SHP77 (cell line): ENCODE results near the gene GCSAM.

Experiments used
- DNase-seq, 2 experiments: peaks; one replicate each; lab custom pipeline; 2025; lab: John Stamatoyannopoulos, UW

GCSAM gene

DNA sequence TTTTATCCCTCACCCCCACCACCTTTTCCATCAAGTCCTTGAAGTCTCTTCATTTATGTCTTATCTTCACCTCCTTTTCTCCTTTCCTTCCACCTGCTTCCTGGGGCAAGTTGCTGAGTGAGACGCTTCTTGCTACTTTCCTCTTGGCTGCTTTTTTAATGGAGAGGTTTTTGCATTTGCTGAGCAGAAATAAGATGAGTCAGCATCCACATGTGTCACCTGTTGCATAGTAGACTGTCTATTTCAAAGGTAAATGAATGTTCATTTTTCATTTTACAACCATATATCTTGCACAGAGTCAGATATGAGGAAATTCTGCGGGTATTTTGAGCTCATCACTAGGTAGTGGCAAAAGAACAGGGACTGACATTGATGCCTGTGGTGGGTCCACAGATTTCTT, 28.3 kb downstream of the GCSAM start:
- no peak for DNase-seq

DNA sequence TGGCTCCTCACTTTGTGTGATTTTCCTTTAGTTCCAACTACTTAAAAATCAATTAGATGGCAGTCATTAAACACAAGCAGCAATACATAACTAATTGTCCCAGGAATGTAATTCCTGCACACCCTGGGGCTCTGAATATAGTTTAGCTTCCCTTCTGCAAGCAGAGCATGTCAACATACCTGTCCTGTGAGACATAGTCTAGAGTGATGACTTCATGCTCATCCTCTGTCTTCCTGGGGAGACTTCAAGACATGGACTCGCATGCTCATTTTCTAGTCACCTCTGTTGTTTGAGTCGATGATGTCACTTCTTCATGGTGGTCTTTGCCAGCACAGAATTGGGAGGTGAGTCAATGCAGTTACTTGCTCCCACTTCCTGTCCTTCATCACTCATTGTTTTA, 31.1 kb downstream of the GCSAM start:
- DNase-seq = no peak

DNA sequence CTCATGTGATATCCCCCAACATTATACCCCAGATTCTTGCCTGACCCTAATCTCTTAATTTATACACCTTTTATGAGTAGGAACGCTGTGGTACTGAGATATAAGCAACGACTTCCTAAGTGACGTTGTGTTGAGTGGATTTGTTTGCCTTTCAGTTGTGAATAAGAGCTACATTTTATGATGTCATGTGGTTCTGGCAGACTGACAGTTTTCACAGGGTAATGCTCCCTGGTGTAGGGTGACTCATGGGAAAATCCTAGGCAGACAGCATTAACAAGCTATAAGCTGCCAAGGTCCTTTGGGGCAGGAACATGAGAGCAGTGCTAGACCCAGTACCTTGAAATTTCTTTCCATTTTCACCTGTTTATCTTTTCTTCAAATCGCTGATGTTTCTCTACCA, 35.7 kb downstream of the GCSAM start:
- DNase-seq = peak; percentile 78 to 92

GRCh38 chr3:112096176-112096575, 36.9 kb downstream of the GCSAM start:
- DNase-seq = no peak

DNA sequence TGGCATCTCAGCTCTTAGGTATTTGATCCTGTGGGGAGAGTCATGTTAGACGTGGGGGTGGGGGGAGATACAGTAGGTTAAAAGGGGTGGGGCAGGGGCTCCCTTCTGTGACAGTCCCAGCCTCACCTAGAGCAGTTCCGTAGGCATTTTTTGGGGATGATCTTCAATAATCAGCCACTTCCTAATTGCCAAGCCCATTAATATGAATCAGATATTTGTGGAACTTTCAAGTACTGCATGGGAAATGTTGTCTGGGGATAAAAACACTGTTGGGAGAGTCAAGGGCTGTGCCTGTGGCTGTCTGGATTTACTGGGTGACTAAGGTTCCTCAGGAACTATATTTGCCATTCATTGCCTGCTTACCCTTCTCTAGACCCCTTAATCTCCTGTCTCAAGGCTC, 37.3 kb downstream of the GCSAM start:
- DNase-seq = no peak

DNA sequence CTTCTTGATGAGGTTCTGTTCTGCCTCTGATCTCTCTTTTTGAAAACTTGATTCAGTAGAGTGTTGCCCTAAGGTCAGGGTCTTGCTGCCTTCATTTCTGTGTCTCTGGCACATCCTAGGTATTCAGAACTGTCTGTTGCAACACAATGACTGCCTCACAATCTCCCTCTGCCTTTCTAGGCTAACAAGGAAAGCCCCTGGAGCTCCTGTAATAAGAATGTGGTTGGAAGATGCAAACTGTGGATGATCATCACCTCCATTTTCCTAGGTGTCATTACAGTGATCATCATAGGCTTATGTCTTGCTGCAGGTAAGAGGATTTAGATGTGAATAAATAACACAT, 39.9 kb downstream of the GCSAM start:
- no peak for DNase-seq

DNA sequence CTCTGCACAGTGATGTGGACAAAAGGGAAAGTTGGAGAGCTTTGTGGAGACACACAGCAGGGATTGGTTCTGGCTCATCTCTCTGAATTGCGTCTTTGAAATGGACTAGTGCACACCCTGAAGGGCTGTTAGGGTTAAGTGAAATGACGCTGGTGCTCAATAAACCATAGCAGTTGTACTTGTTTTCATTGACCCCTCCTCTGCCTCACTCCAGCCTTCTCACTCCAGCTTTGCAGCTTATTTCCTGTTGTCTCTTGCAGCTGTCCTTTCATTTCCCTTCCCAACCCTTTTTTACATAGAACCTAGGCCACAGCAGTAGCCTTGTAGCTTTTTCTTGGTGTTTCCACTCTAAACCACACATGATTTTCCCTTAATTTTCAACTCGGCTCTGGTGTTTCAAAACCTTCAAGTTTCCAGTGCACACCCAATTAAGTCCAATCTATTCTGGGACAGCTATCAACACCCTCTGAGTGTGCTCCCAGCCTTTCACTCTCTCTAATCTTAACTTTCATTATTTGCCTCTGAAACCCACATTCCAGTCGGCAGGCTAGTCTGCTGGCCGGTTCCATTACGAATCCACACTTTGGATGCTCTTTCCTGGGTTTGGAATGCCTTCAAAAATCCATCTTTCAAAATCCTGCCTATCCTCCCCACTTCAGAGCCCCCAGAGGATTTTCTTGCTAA, 40.4 kb downstream of the GCSAM start:
- DNase-seq = peak in 1 of 2 experiments; percentile 31

DNA sequence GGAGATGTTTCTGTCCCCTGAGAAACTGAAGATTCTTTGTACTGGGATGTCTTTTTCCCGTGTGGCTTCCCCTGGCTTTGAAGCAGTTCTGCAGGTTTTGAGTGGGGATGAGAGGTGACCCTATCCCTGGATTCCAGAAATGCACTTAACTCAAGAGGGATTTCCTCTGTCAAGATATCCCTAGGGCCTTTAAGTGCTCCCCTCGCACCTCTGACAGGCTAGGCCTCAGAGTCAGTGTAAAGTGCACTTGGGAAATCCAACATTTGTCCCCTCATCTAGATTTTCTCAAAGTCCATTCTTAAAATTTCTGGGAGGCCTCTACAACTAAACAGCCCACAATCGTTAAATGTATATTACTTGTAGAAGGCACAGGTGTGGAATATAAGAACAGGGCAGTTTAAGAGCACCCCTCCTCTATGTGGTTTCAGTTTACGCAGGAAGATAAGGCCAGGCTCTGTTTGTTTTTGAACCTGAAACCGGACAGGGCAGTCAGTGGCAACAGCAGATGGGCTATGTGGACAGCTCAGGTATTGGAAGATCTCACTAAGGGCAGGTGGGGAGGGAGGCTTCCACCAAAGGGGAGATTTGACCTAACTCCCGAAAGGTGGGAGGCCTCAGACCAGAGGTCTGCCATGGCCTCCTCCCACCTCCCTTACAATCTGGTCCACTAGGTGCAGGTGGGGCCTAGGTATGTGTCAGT, 42.0 kb downstream of the GCSAM start:
- DNase-seq = peak in 1 of 2 experiments; percentile 31

GRCh38 chr3:112089956-112090886, 42.8 kb downstream of the GCSAM start:
- DNase-seq = peak in 1 of 2 experiments; percentile 19

DNA sequence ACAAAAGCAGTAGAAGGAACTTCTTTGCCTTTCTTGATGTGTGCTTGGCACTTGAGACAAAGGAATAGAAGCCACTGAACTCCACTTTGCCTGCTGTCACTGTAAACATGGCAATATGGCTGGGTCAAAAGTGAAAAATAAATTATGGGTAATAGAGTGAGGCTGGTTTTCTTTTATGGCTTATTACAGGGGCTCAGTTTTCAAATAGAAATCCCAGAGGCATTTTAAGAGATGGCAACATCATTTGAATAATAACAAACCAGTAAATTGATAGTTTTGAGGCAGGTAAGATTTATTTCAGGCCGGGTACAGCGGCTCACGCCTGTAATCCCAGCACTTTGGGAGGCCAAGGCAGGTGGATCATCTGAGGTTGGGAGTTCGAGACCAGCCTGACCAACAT, 44.1 kb downstream of the GCSAM start:
- DNase-seq = no peak

DNA sequence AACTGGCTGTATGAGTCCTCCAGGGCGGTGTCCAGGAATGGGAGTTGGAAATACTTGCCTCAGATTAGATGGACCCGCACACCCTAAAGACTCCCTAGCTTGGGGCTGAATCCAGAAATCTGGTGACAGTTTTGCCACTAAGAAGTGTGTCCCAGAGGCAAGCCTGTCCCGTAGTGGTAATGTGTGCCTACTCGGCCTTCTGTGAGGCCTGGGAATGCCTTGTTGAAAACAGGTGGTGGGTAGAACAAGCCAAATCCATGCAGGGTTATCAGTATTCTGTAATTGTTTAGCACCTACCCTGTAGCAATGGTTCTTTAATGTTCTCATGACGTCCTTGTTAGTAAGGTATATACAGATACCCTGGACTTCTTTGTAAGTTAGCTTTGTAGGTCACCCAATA, 45.3 kb downstream of the GCSAM start:
- no peak for DNase-seq

- DNase-seq = no peak
Measured at GRCh38 chr3:112086875-112087524, 46.0 kb downstream of the GCSAM start.

GRCh38 chr3:112086076-112086854, 46.8 kb downstream of the GCSAM start, which contains the start of gene C3orf52:
Gene C3orf52, plus strand, starts transcription at chr3:112086389. Its CDS starts 19 bp downstream, at chr3:112086408.
- DNase-seq = peak; percentile 79 to 93

DNA sequence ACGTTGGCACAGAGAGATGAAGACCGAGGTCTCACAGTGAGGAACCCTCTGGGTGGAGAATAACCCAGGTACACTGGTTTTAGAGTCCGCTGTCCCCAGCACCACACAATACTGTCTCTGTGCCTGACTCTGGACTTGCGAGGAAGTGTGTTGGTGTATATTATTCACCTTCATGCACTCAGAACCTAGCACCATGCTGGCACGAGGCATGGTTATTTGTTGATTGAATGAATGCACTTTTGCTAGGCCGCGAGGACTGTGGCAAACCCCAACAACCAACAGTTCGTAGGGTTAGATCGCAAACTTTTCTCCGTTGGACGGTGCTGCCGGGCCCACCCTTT, 47.3 kb downstream of the GCSAM start:
- no peak for DNase-seq

DNA sequence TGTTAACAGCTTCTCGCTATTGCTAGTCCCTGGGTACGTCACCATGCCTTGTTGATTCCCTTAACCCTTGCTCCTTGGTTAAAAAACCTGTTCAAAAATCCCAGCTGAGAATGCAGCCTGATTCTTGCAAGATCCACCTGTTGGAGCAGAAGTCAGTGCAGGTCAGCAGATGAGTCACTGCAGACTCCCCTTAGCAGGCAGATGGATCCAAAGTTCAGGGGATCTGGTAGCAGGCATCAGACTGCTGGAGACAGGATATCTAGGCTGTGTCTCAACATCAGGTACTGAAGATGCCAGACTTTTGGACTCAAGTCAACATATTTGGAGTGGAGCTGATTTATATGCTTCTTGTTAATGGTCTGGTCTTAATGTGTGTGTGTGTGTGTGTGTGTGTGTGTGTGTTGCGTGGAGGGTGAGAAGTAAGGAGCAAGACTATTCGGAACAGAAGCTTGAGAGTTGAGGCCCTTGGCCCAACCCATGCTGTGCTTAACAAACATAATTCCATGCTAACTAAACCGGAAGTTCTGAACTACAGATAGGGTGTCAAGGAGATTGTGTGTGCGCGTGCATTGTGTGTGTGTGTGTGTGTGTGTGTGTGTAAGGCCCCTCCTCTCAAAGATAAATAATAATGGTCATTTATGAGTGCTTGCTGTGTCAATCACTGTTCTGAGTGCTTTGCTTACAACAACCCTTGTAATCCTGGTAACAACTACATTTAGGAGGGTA, 47.9 kb downstream of the GCSAM start:
- no peak for DNase-seq

DNA sequence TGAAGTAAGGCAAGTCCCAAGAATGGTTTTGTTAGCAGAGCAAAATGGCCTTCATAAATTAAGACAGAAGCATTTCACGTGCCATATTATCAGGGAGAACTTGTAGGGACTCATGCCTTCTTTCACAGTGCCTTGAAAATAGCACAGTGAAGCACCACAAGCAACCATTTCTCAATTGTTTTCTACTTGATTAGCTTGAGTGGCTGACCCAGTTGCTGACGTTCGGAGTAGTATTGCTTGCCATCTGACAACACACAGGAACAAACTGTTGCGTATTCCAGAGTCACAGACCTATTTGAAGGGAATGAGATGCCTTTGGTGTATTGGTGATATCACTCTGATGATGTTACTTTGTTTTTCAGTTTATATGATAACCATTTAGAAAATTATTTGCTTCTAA, 49.8 kb downstream of the GCSAM start:
- no peak for DNase-seq

DNA sequence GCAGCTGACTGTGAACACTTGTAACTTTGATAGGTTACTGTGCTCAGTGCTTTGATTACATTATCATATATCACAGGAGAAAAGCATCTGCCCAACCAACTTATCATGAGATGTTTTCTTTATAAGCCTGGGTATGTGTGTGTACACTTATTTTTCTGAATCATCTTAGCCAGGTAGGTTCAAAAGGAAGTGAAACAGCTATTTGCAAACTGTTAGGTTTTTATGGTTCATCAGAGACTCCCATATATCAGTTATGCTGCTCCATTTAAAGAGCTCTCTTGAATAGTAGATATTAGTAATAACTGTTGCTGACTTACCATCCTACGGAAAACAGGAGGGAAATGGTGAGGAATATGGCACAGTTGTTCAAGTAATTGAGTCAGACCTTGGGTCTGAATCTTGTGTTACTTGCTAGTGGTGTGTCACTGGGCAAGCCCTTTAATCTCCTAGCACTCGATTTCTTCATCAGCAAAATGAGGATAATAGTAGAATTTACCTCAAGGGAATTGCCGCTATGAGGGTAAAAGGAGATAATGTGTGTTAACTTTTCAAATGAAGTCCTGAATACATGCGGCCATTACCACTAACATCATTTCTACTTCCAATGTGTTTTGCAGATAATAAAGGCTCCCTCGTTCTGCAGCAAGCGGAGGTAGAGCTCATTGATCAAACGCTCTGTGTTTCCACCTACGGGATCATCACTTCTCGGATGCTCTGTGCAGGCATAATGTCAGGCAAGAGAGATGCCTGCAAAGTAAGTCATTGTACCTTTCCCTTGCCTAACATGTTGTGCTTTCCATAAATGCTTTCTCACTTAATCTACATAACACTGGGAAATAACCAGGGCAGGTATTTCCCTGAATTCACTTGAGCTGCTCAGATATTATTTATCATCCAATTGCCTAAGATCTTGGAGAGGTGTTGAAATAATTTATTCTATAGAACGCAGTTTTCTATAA, 54.6 kb downstream of the GCSAM start:
- no peak for DNase-seq

DNA sequence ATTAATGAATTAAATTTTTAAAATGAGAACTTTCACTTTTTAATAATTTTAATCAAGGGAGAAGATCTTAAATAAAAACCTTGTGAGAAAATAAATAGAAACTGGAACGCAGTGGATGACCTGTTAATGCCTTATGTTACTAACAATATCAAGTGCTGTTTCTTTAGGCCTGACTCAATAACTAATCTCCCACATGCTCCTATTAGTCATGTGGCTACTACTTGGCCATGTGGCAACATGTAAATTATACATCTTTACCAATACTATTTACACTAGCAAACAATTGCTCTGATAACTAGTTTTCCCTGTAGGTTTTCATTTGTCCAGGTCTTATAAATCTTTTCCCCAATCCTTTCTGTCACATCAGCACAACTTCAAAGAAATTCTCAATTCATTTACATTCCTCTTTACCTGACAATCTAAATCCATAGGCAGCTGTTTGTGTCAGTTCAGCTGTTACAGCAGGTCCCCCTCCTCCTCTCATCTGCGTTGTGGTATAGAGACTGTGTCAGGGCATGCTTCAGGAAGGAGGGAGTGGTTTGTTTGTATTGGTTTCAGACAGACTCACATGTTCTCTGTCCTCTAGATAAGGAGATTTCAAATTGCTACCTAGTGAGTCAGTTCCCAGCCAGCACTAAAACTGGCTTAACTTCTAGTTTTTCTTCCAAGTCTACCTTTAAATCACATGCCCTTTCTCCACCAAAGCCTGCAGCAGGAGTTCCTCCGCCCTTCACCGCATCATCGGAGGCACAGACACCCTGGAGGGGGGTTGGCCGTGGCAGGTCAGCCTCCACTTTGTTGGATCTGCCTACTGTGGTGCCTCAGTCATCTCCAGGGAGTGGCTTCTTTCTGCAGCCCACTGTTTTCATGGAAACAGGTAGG, 58.2 kb downstream of the GCSAM start:
- peak; percentile 71 to 73 for DNase-seq

DNA sequence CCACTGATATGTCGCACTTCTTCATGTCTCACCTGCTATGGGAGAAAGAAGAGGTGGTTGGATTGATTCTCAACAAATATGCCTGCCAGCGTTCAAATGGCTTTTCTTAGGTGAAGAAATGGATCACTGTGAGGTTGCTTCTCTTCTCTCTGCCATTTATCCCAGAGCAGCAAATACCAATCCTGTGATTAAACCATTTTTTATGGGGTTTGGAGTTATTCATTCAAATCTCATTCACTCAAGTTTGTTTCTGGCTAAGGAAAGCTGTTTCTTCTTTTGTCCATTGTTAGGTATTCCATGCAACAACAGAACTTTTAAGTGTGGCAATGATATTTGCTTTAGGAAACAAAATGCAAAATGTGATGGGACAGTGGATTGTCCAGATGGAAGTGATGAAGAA, 59.0 kb downstream of the GCSAM start:
- DNase-seq = no peak
